Lower lobe of right lung (tissue), 2 donors: Measurements from ENCODE around the gene CACNA1I. TPM values are rescaled to one million over a fixed set of nuclear protein-coding genes. Genes with fewer than 3 reads are reported as not detected.

Experiments used
- ATAC-seq, 2 donors: fragments of 200-7000 bp; cut with Tn5 transposase; one replicate each; pipeline ENCODE4 v1.9.1; 2020 to 2022; ENCODE audit warnings: mild to moderate bottlenecking in 2 of 2, moderate library complexity in 2 of 2
- DNase-seq: peaks from one replicate; pipeline ENCODE4 v3.0.0-alpha.2; 2020
- H3K27ac ChIP-seq: fragments of 200-600 bp; one replicate; pipeline ENCODE4 v1.8.0; 2022
- H3K27me3 ChIP-seq: fragments of 200-600 bp; one replicate; pipeline ENCODE4 v1.8.0; 2022; ENCODE audit warnings: low read depth
- H3K36me3 ChIP-seq: fragments of 200-600 bp; one replicate; pipeline ENCODE4 v1.8.0; 2022; ENCODE audit warnings: mild to moderate bottlenecking
- H3K4me1 ChIP-seq: fragments of 200-600 bp; one replicate; pipeline ENCODE4 v1.8.0; 2022
- H3K4me3 ChIP-seq: fragments of 200-600 bp; one replicate; pipeline ENCODE4 v1.8.0; 2022; ENCODE audit warnings: mild to moderate bottlenecking
- H3K9me3 ChIP-seq: fragments of 200-600 bp; one replicate; pipeline ENCODE4 v1.8.0; 2022
- CTCF ChIP-seq: fragments of 200-600 bp; IDR thresholded peaks from one replicate; pipeline ENCODE4 v1.8.0; 2022; ENCODE audit warnings: antibody characterized with exemption, mild to moderate bottlenecking
- intact Hi-C: fragments of 100-400 bp; cut with DNase I; formaldehyde crosslinking; loops from one replicate; pipeline ENCODE4 v1.11.0; 2022
- total RNA-seq: library from RNA; stranded (reverse); fragmentation: NEBNext Ultra II Directional; extraction: Animal tissue kit (Norgen Biotek cat#: 25700); gene quantifications from one replicate; pipeline ENCODE4 v1.2.1, GENCODE V29; 2021
- donor health status: DM: no; HTN: yes; CAD: no; lungs with severe emphysema.

CACNA1I gene
- total RNA-seq, 1 donor from 2014 or later, result 0.21 TPM

- Histone ChIP-seq H3K9me3 (no peaks in the 10 kb centered on the region), H3K36me3 (no peaks in the 10 kb centered on the region), H3K4me1 (peaks cover 6% of the 10 kb centered on the region), H3K4me3 (no peak overlapping the region), H3K27ac (no peak overlapping the region), H3K27me3 (peaks cover 70% of the 10 kb centered on the region)
- ATAC-seq, result no peak
- no peak for TF ChIP-seq CTCF
- DNase-seq, result no peak
- intact Hi-C loops, result no loop called here
Observed at GRCh38 chr22:39553429-39553828, 17.1 kb upstream of the CACNA1I start.

GRCh38 chr22:39554151-39554550 lies 16.4 kb upstream of the CACNA1I start:
- Histone ChIP-seq H3K27me3 (peaks cover 68% of the 10 kb centered on the region), H3K27ac (no peak overlapping the region), H3K4me3 (no peak overlapping the region), H3K4me1 (peaks cover 7% of the 10 kb centered on the region), H3K36me3 (no peaks in the 10 kb centered on the region), H3K9me3 (no peaks in the 10 kb centered on the region)
- no peak for DNase-seq
- intact Hi-C loops, result no loop called here
- ATAC-seq, result no peak
- no peak for TF ChIP-seq CTCF

DNA sequence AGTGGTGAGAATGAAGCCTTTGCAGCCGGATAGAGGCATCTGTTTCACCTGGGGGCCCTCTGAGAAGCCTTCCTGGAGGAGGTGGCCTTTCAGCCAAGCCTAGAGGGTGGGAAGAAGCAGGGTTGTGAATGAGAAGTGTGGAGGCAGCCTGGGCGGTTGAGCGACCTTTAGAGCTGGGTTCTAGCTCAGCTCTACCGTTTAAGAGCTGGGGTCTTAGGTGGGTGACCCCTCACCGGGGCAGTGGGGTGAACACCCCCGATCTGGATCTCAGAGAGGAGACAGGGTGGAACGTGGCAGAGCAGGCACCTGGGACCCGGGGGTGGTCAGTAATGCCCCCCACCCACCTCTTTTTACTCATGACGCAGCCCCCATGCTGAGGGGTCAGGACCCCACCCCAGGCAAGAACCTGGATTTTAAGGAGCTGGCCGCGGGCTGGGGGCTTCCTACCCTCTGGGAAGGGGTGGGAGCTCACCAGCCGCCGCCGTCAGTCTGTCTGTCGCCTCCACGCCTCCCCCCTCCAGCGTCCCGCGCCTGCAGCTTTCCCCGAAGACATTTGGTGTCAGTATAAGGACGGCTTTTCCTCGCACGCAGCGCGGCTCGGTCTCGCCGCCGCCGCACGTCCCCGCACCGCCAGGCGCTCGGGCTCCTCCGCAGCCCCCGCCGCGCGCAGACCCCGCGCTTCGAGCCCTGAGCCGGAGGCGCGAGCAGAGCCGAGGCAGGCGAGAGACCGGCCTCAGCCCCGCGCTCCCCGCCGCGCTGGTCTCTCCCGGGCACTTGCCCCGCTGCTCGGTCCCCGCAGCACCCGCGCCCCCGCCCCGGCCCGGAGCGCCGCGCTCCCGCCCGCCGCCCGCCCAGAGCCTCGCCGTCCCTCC lies 13.3 kb upstream of the CACNA1I start:
- TF ChIP-seq CTCF, result no peak
- peaks cover 7% of the 10 kb centered on the region for H3K4me1 ChIP-seq
- H3K27me3 ChIP-seq, result peaks cover 64% of the 10 kb centered on the region
- DNase-seq, result no peak
- no peaks in the 10 kb centered on the region for H3K9me3 ChIP-seq
- intact Hi-C loops, result no loop called here
- H3K36me3 ChIP-seq, result no peaks in the 10 kb centered on the region
- H3K27ac ChIP-seq, result no peak overlapping the region
- ATAC-seq, result no peak
- no peak overlapping the region for H3K4me3 ChIP-seq

GRCh38 chr22:39558254-39558727 lies 12.3 kb upstream of the CACNA1I start:
- H3K27ac ChIP-seq, result no peak overlapping the region
- TF ChIP-seq CTCF, result no peak
- peaks cover 7% of the 10 kb centered on the region for H3K4me1 ChIP-seq
- intact Hi-C loops, result no loop called here
- DNase-seq, result no peak
- ATAC-seq, result no peak
- no peaks in the 10 kb centered on the region for H3K9me3 ChIP-seq
- H3K36me3 ChIP-seq, result no peaks in the 10 kb centered on the region
- peaks cover 53% of the 10 kb centered on the region for H3K27me3 ChIP-seq
- H3K4me3 ChIP-seq, result no peak overlapping the region

- no peak overlapping the region for H3K27ac ChIP-seq
- no peaks in the 10 kb centered on the region for H3K36me3 ChIP-seq
- no peaks in the 10 kb centered on the region for H3K9me3 ChIP-seq
- no peak overlapping the region for H3K4me3 ChIP-seq
- intact Hi-C loops, result no loop called here
- H3K4me1 ChIP-seq, result peaks cover 7% of the 10 kb centered on the region
- no peak for DNase-seq
- no peak for ATAC-seq
- TF ChIP-seq CTCF, result no peak
- peaks cover 52% of the 10 kb centered on the region for H3K27me3 ChIP-seq
Observed at GRCh38 chr22:39558950-39559349, 11.6 kb upstream of the CACNA1I start.
